Left ventricle myocardium inferior (tissue), 1 donor: ENCODE data around the gene ST8SIA2. TPM values are rescaled to one million over a fixed set of nuclear protein-coding genes. Genes with fewer than 3 reads are reported as not detected.

Experiments
- DNase-seq: peaks from one replicate; pipeline ENCODE4 v3.0.0-alpha.2; 2020
- H3K27ac ChIP-seq: fragments of 200-600 bp; replicated peaks from 2 replicates; pipeline ENCODE4 v1.8.0; 2021
- H3K27me3 ChIP-seq: fragments of 200-600 bp; 2 replicates; pipeline ENCODE4 v1.8.0; 2021; ENCODE audit warnings: low read depth
- H3K36me3 ChIP-seq: fragments of 200-600 bp; 2 replicates; pipeline ENCODE4 v1.8.0; 2021
- H3K4me1 ChIP-seq: fragments of 200-600 bp; 2 replicates; pipeline ENCODE4 v1.8.0; 2021
- H3K4me3 ChIP-seq: fragments of 200-600 bp; 2 replicates; pipeline ENCODE4 v1.8.0; 2021; ENCODE audit warnings: mild to moderate bottlenecking, moderate library complexity
- H3K9me3 ChIP-seq: fragments of 200-600 bp; replicated peaks from 2 replicates; pipeline ENCODE4 v1.8.0; 2021
- CTCF ChIP-seq: fragments of 200-600 bp; IDR thresholded peaks from 2 replicates; pipeline ENCODE4 v1.8.0; 2021; ENCODE audit warnings: antibody characterized with exemption, mild to moderate bottlenecking, borderline replicate concordance
- intact Hi-C: fragments of 100-400 bp; cut with micrococcal nuclease; formaldehyde crosslinking; loops from one replicate; pipeline ENCODE4 v1.11.0; 2022
- total RNA-seq: library from RNA; stranded (reverse); fragmentation: NEBNext Ultra II Directional; extraction: Animal tissue kit (Norgen Biotek cat#: 25700); gene quantifications from one replicate; pipeline ENCODE4 v1.2.1, GENCODE V29; 2021
- donor health status: DM: no; HTN: yes; CAD: no; lungs with severe emphysema.

Gene ST8SIA2
- total RNA-seq, 1 donor from 2014 or later = 3.6 TPM

GRCh38 chr15:92460023-92460422 lies 66.3 kb downstream of the ST8SIA2 start:
- no peaks in the 10 kb centered on the region for H3K36me3 ChIP-seq
- no peak for TF ChIP-seq CTCF
- no peak overlapping the region for H3K4me3 ChIP-seq
- intact Hi-C loops = no loop called here
- peaks cover 13% of the 10 kb centered on the region for H3K4me1 ChIP-seq
- no peak overlapping the region for H3K27ac ChIP-seq
- H3K27me3 ChIP-seq = peaks cover 7% of the 10 kb centered on the region
- no peak for DNase-seq
- no peaks in the 10 kb centered on the region for H3K9me3 ChIP-seq

DNA sequence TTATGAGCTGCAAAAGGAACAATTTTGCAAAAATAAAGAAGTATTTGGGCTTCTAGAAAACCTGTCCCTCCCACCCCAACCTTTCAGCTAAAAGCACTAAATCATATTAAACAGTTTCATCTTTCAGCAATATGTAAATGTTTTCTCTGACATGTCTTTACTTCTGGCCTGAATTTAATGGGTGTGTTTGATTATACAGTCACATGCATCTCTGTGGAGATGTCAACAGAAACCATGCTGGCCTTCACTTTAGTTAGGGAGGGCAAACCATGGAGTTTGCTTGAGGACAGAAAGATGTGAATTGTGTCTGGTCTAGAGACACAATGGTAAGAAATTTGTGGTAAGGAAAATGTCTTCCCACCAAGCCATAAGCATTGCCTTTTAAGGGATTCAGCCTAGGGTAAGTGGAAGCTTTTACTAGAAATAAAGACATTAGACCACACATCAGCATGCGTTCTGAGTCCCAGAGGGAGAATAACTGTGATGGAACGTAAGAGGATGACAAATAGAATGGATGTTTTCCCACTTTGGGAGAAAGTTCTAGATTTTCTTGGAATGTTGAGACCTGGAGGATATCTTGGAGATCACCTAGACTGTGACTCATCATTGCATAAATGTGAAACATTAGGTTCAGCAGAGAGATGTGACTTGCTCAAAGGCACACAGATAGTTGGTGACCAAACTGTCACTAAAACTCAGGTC lies 68.9 kb downstream of the ST8SIA2 start:
- DNase-seq = no peak
- Histone ChIP-seq H3K9me3 (no peaks in the 10 kb centered on the region), H3K27me3 (peaks cover 7% of the 10 kb centered on the region), H3K27ac (no peak overlapping the region), H3K4me3 (no peak overlapping the region), H3K36me3 (no peaks in the 10 kb centered on the region), H3K4me1 (peaks cover 4% of the 10 kb centered on the region)
- intact Hi-C loops = no loop called here
- no peak for TF ChIP-seq CTCF

DNA sequence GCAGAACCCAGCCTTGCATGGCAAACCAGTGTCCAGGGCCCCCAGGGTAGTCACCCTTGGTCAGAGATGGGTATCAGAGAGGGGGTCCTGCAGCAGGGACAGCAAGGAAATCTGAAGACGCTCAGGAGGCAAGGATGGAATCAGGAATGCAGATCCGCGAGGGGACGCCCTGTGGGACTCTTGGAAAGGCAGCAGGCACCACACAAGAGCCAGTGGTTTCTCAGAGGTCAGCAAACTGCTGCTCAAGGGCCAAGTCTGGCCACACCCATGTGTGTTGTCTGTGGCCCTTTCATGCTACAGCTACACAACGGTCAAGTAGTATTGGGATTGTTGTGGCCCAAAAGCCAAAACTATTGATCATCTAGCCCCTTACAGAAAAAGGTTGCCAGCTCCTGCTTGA lies 69.7 kb downstream of the ST8SIA2 start:
- Histone ChIP-seq H3K27ac (no peak overlapping the region), H3K4me1 (no peaks in the 10 kb centered on the region), H3K36me3 (no peaks in the 10 kb centered on the region), H3K27me3 (peaks cover 7% of the 10 kb centered on the region), H3K4me3 (no peak overlapping the region), H3K9me3 (no peaks in the 10 kb centered on the region)
- no peak for DNase-seq
- TF ChIP-seq CTCF = no peak
- intact Hi-C loops = no loop called here

DNA sequence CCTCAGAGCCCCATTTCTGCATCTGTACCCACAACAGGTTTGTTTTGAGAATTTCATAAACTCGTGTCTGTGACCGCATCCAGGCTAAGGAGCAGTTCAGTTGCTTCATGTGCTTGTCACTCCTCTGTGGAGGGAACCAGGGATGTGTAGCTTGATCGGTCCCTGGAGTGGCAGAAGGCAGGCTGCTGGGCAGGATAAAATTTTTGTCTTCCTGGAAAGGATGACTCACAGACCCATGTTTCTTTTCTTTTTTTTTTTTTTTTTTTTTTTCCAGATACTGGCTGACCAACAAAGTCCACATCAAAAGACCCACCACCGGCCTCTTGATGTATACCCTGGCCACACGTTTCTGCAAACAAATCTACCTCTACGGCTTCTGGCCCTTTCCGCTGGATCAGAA lies 70.1 kb downstream of the ST8SIA2 start:
- TF ChIP-seq CTCF = no peak
- H3K4me1 ChIP-seq = no peaks in the 10 kb centered on the region
- peaks cover 7% of the 10 kb centered on the region for H3K27me3 ChIP-seq
- no peak overlapping the region for H3K4me3 ChIP-seq
- no peaks in the 10 kb centered on the region for H3K36me3 ChIP-seq
- DNase-seq = no peak
- H3K9me3 ChIP-seq = no peaks in the 10 kb centered on the region
- no peak overlapping the region for H3K27ac ChIP-seq
- intact Hi-C loops = no loop called here

DNA sequence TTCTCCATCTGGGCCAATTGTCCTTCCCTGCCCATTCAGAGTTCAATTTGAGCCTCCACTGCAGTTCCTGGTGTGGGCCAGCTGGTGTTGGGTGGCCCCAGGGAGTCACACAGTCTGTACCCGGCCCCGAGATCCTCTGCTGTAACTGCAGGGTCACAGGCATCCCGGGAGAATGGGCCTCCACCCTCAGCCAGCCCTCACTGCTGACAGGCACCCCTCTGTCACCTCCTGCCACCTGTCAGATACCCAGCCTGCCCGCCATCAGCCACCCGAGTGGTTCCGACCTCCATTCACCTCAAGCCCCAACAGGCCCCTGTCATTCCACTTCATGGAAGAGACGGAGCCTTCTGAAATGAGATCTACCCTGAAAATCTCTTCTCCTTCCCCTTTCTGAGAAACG lies 73.2 kb downstream of the ST8SIA2 start:
- Histone ChIP-seq H3K36me3 (no peaks in the 10 kb centered on the region), H3K9me3 (no peaks in the 10 kb centered on the region), H3K4me1 (no peaks in the 10 kb centered on the region), H3K4me3 (no peak overlapping the region), H3K27me3 (peaks cover 10% of the 10 kb centered on the region), H3K27ac (no peak overlapping the region)
- no peak for DNase-seq
- TF ChIP-seq CTCF = no peak
- intact Hi-C loops = no loop called here

DNA sequence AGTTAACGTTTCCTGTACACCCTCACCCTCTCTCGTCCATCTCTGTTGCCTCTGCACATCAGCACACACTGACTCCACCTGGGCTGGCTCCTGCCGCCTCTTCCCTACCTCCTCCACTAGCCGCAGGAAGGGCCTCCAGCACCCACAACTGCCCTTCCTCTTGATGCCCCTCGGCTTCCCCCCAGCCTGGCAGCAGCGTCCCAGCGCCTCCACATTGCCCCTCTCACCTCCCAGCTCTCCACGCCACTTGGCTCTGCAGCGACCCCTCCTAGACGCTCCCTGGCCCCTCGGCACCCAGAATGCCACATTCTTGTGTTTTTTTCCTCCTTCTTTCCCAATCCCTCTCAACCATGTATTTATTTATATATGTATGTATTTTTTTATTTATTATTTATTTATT lies 73.6 kb downstream of the ST8SIA2 start:
- TF ChIP-seq CTCF = no peak
- Histone ChIP-seq H3K4me3 (no peak overlapping the region), H3K9me3 (no peaks in the 10 kb centered on the region), H3K27ac (no peak overlapping the region), H3K36me3 (no peaks in the 10 kb centered on the region), H3K27me3 (peaks cover 12% of the 10 kb centered on the region), H3K4me1 (no peaks in the 10 kb centered on the region)
- intact Hi-C loops = no loop called here
- no peak for DNase-seq
